ENCODE data around the gene KRT2. TPM values are rescaled to one million over a fixed set of nuclear protein-coding genes. Genes with fewer than 3 reads are reported as not detected.

KRT2 gene
- total and polyA plus RNA-seq, 8 donors: not detected

DNA sequence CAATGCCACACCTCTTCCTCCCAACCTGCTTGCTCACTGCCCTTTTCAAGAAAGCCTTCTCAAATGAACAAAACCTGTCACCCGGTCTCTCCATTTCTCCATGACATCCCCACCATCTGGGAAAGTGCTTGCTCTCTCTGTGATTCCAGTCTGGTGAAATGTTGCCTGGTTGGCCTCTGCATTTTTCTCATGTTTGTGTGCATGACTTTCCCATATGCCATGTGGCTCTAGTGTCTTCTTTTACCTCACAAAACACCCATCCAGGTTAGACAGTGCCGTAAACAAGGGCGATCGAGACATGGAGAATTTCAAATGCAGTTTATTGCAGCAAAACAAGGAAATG, 22.4 kb upstream of the KRT2 start:
- intact Hi-C loops (cut with DNase I; ENCODE audit: low total_unique reads): no loop called here
- no peak for DNase-seq
- TF ChIP-seq, protein P1, sequence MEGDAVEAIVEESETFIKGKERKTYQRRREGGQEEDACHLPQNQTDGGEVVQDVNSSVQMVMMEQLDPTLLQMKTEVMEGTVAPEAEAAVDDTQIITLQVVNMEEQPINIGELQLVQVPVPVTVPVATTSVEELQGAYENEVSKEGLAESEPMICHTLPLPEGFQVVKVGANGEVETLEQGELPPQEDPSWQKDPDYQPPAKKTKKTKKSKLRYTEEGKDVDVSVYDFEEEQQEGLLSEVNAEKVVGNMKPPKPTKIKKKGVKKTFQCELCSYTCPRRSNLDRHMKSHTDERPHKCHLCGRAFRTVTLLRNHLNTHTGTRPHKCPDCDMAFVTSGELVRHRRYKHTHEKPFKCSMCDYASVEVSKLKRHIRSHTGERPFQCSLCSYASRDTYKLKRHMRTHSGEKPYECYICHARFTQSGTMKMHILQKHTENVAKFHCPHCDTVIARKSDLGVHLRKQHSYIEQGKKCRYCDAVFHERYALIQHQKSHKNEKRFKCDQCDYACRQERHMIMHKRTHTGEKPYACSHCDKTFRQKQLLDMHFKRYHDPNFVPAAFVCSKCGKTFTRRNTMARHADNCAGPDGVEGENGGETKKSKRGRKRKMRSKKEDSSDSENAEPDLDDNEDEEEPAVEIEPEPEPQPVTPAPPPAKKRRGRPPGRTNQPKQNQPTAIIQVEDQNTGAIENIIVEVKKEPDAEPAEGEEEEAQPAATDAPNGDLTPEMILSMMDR (IDR thresholded peaks at IDR 0.05): no peak
- no peak for TF ChIP-seq POLR2AphosphoS5 (IDR thresholded peaks at IDR 0.05)
- no peak for TF ChIP-seq EP300 (IDR thresholded peaks at IDR 0.05)
- TF ChIP-seq POLR2A (IDR thresholded peaks at IDR 0.05): no peak
- Histone ChIP-seq H3K27ac (no peak overlapping the region), H3K4me3 (no peak overlapping the region), H3K27me3 (peaks cover 0 to 18% (median 0%) of the 10 kb centered on the region in 3 donors), H3K36me3 (no peaks in the 10 kb centered on the region), H3K9me3 (no peaks in the 10 kb centered on the region), H3K4me1 (no peaks in the 10 kb centered on the region)
- WGBS, 5 donors: 92 to 94% (median 93%) methylated on average over 4 of the region's 4 CpGs

DNA sequence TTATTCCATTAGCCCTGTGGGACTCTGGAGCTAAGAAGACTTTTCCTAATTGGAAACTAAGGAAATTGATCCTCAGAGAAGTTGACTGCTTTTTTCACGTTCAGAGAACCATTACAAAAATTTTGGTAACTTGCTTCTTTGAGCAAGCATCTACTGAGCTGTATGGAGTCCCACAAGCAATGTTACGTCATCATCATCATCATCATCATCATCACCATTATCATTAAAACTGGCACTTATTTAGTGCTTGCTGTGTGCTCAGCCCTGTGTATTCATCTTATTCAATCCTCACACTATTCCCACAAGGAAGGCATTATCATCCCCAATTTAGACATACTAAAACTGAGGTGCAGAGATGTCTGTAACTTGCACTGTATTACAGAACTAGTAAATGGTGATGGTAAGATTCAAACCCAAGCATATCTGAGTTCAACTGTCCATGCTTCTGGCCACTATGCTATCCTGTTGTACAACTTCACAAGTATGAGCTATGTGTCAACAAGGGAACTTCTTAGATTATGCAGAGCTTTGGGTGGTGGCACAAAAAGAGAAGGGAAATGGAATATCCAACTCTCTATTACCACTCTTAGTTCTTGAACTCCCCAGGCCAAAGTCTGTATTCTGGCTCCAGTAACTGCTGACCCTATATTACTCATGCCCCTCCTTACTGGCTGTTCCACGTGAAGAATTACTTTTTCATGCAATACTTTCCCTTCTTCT, 21.9 kb upstream of the KRT2 start:
- TF ChIP-seq POLR2AphosphoS5 (IDR thresholded peaks at IDR 0.05) (no peak), POLR2A (IDR thresholded peaks at IDR 0.05) (no peak), EP300 (IDR thresholded peaks at IDR 0.05) (no peak)
- TF ChIP-seq, protein P1 (IDR thresholded peaks at IDR 0.05): no peak
- DNase-seq: no peak
- WGBS, 5 donors: 61 to 70% (median 68%) methylated on average over 3 of the region's 3 CpGs
- Histone ChIP-seq H3K9me3 (no peaks in the 10 kb centered on the region), H3K36me3 (no peaks in the 10 kb centered on the region), H3K27ac (no peak overlapping the region), H3K27me3 (peaks cover 0 to 18% (median 0%) of the 10 kb centered on the region in 3 donors), H3K4me1 (no peaks in the 10 kb centered on the region), H3K4me3 (no peak overlapping the region)
- intact Hi-C loops (cut with DNase I; ENCODE audit: low total_unique reads): no loop called here

DNA sequence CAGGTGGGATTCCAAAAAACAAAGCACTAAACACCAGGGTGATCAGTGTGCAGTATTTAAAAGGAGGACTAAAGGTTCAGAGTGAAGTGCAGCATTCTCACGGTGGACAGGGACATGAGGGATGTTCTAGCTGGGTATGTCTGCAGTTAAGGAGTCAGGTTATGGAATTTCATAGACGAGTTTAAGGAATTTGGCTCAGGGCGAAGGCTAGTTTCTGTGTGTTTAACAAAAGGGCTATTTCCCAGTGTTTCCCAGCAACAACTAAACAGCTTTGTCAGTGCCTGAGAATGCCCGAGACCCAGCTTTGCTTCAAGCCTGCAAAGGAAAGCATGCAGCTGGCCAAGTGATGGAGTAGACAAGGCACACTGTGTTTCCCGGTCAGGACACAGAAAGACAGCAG, 21.2 kb upstream of the KRT2 start:
- H3K27ac ChIP-seq: no peak overlapping the region
- H3K9me3 ChIP-seq: no peaks in the 10 kb centered on the region
- DNase-seq: peak in 1 of 2 donors; percentile 11
- intact Hi-C loops (cut with DNase I; ENCODE audit: low total_unique reads): no loop called here
- H3K27me3 ChIP-seq: peaks cover 0 to 18% (median 0%) of the 10 kb centered on the region in 3 donors
- 34 to 47% (median 45%) methylated on average over 5 of the region's 5 CpGs for WGBS, 5 donors
- TF ChIP-seq, protein P1 (IDR thresholded peaks at IDR 0.05): no peak
- no peak for TF ChIP-seq POLR2A (IDR thresholded peaks at IDR 0.05)
- no peaks in the 10 kb centered on the region for H3K4me1 ChIP-seq
- H3K36me3 ChIP-seq: no peaks in the 10 kb centered on the region
- no peak overlapping the region for H3K4me3 ChIP-seq

DNA sequence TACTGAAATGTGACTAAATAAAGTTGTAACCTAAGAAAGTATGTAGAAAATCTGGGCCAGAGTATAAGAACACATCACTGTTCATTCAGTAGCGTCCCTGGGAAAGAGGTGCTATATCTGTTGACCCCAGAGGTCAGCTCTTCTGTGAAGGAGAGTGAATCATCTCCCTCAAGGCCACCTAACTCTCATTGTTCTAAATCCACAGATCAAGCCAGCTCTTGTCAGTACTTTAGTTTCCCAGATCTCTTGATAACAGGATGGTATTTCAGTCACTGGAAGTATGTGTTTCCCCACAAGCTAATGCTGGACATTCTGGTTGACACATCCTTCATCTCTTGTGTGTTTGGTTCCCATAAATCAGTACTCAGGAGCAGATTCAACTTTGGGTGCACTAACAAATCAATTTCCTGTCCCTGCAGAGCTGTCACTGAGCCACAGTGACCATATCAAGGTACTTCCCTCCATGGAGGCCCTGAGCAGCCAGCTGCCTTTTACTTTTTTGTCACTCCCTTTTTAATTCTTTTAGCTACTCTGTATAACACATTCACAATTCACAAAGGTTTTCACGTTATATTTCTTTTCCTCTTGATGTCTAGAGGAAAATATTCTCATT, 20.4 kb upstream of the KRT2 start:
- H3K4me1 ChIP-seq: no peaks in the 10 kb centered on the region
- intact Hi-C loops (cut with DNase I; ENCODE audit: low total_unique reads): no loop called here
- H3K9me3 ChIP-seq: no peaks in the 10 kb centered on the region
- H3K4me3 ChIP-seq: no peak overlapping the region
- no peak for DNase-seq
- no peak for TF ChIP-seq EP300 (IDR thresholded peaks at IDR 0.05)
- TF ChIP-seq, protein P1 (IDR thresholded peaks at IDR 0.05): no peak
- TF ChIP-seq POLR2AphosphoS5 (IDR thresholded peaks at IDR 0.05): no peak
- no peak for TF ChIP-seq POLR2A (IDR thresholded peaks at IDR 0.05)
- WGBS, 5 donors: 31 to 57% (median 54%) methylated on average over 2 of the region's 2 CpGs
- H3K27me3 ChIP-seq: peaks cover 0 to 20% (median 5%) of the 10 kb centered on the region in 3 donors
- no peak overlapping the region for H3K27ac ChIP-seq
- no peaks in the 10 kb centered on the region for H3K36me3 ChIP-seq
